ENCODE data around the gene ANKRD34A. TPM values are rescaled to one million over a fixed set of nuclear protein-coding genes. Genes with fewer than 3 reads are reported as not detected.

ANKRD34A gene
- total RNA-seq, 4 donors from 2014 or later = 0.26 to 5.0 (median 0.61) TPM

DNA sequence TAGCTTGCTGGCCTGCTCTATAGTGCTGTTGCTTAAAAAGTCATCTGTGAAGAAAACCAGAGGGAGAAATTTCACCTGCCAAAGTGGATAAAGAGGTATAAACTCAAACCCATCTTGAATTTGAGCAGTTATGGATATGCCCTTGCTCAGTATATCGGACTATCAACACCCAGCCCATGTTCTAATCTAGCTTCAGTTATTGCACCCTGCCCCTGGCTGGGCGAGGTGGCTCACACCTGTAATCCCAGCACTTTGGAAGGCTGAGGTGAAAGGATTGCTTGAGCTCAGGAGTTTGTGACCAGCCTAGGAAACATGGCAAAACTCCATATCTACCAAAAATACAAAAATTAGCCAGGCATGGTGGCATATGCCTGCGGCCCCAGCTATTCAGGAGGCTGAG is 19.8 kb downstream of the ANKRD34A start:
- H3K36me3 ChIP-seq = no peaks in the 10 kb centered on the region
- intact Hi-C loops (cut with DNase I; ENCODE audit: low total_unique reads) = no loop called here
- H3K27me3 ChIP-seq = no peaks in the 10 kb centered on the region
- no peak for DNase-seq
- TF ChIP-seq, protein P1, sequence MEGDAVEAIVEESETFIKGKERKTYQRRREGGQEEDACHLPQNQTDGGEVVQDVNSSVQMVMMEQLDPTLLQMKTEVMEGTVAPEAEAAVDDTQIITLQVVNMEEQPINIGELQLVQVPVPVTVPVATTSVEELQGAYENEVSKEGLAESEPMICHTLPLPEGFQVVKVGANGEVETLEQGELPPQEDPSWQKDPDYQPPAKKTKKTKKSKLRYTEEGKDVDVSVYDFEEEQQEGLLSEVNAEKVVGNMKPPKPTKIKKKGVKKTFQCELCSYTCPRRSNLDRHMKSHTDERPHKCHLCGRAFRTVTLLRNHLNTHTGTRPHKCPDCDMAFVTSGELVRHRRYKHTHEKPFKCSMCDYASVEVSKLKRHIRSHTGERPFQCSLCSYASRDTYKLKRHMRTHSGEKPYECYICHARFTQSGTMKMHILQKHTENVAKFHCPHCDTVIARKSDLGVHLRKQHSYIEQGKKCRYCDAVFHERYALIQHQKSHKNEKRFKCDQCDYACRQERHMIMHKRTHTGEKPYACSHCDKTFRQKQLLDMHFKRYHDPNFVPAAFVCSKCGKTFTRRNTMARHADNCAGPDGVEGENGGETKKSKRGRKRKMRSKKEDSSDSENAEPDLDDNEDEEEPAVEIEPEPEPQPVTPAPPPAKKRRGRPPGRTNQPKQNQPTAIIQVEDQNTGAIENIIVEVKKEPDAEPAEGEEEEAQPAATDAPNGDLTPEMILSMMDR (IDR thresholded peaks at IDR 0.05) = no peak
- no peak for TF ChIP-seq POLR2A (IDR thresholded peaks at IDR 0.05)
- H3K4me1 ChIP-seq = peaks cover 0 to 5% of the 10 kb centered on the region in 2 donors
- peak overlapping the region in 1 of 2 donors; percentile 68 for H3K27ac ChIP-seq
- H3K9me3 ChIP-seq = no peaks in the 10 kb centered on the region
- no peak overlapping the region for H3K4me3 ChIP-seq

DNA sequence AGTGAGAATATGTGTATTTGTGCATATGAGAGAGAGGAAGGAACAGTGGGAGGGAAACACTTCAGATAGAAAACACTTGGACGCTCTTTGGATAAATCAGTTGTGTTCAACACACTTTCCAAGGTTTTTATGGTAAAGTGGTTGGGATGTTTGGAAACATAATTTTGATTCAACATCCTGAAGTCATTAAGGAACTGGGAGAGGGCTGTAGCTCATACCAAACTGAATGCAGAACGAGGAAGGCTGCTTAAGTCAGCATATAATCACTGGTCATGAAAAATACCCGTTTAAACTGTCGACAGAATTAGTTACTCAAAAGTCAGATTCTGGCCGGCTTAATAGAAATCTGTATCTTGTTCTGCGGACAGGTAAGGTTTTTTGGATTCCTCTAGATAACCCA is 21.5 kb downstream of the ANKRD34A start:
- Histone ChIP-seq H3K27me3 (no peaks in the 10 kb centered on the region), H3K4me1 (peaks cover 0 to 5% of the 10 kb centered on the region in 2 donors), H3K9me3 (no peaks in the 10 kb centered on the region), H3K36me3 (no peaks in the 10 kb centered on the region), H3K4me3 (no peak overlapping the region), H3K27ac (peak overlapping the region; percentile 68 to 86)
- no peak for DNase-seq
- intact Hi-C loops (cut with DNase I; ENCODE audit: low total_unique reads) = no loop called here
- TF ChIP-seq POLR2A (IDR thresholded peaks at IDR 0.05) = no peak
- TF ChIP-seq, protein P1 (IDR thresholded peaks at IDR 0.05) = no peak

DNA sequence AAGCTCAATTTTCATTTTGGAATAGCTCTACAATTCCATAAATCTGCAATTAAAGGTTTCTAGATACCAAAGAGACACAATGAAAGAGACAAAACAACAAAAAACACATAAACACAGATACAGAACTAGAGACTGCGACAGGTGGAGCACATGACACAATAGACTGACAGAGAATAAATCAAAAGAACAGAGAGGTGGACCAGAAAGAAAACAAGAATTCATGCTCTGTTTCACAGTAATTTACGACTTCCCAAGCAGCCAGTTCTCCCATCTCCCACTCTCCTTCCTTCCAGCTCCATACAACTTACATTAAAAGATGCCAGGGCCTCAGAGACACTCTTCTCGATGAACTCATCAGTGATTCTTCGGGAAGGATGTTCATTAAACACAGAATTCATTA is 22.0 kb downstream of the ANKRD34A start:
- no peak overlapping the region for H3K4me3 ChIP-seq
- intact Hi-C loops (cut with DNase I; ENCODE audit: low total_unique reads) = no loop called here
- no peaks in the 10 kb centered on the region for H3K27me3 ChIP-seq
- H3K27ac ChIP-seq = peak overlapping the region; percentile 68 to 86
- H3K4me1 ChIP-seq = peaks cover 0 to 5% of the 10 kb centered on the region in 2 donors
- DNase-seq = no peak
- no peak for TF ChIP-seq POLR2A (IDR thresholded peaks at IDR 0.05)
- TF ChIP-seq, protein P1 (IDR thresholded peaks at IDR 0.05) = no peak
- no peaks in the 10 kb centered on the region for H3K36me3 ChIP-seq
- H3K9me3 ChIP-seq = no peaks in the 10 kb centered on the region

DNA sequence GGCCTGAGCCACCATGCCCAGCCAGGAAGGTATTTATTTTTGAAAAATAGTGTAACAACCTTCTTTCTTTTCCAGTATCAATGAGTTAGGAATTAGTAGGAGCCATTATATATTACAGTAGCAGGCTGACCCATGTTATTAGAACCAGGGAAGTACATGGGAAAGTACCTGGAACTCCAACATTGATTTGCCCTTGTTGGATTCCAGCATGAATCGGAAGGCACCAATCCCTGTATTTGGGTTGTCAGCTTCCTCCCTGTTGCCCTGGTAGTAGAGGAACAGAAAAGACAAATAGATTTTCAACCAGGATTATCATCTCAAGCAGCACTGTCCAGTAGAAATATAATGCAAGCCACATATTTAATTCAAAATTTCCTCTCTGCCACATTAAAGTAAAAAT is 26.9 kb downstream of the ANKRD34A start:
- TF ChIP-seq, protein P1 (IDR thresholded peaks at IDR 0.05) = no peak
- no peak for TF ChIP-seq POLR2A (IDR thresholded peaks at IDR 0.05)
- intact Hi-C loops (cut with DNase I; ENCODE audit: low total_unique reads) = no loop called here
- Histone ChIP-seq H3K27ac (no peak overlapping the region), H3K27me3 (no peaks in the 10 kb centered on the region), H3K9me3 (no peaks in the 10 kb centered on the region), H3K4me1 (no peaks in the 10 kb centered on the region), H3K4me3 (no peak overlapping the region), H3K36me3 (no peaks in the 10 kb centered on the region)
- no peak for DNase-seq

DNA sequence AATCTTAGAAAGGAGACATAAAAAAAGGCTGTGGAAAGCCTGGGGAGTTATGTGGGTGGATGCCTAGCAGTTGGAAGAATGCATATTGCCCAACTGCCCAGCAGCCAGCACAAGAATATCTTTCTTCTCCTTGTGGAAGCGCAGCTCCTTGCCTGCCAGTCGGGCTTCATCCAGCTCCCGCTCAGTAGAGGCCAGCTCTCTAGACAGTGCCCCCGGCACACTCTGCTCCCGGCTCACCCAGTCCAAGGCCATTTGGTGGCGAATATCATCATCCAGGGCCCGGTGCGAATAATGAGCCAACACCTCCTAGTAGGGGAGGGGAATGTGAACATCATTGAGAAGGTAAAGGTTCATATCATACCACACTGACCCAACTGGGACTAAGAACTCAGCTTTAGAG is 28.1 kb downstream of the ANKRD34A start:
- intact Hi-C loops (cut with DNase I; ENCODE audit: low total_unique reads) = no loop called here

More for the DNA sequence above, 28.1 kb downstream of the ANKRD34A start:
- Histone ChIP-seq H3K27me3 (no peaks in the 10 kb centered on the region), H3K27ac (no peak overlapping the region), H3K36me3 (no peaks in the 10 kb centered on the region), H3K4me3 (no peak overlapping the region), H3K4me1 (no peaks in the 10 kb centered on the region), H3K9me3 (no peaks in the 10 kb centered on the region)
- DNase-seq = no peak
- TF ChIP-seq, protein P1 (IDR thresholded peaks at IDR 0.05) = no peak
- TF ChIP-seq POLR2A (IDR thresholded peaks at IDR 0.05) = no peak

All from uterus (tissue), 4 donors.